GM19238 (cell line): ENCODE data around the gene RMI2.
A peak's percentile ranks its signal among the peaks of the same experiment; 100 is the strongest.

Source experiments
- DNase-seq: peaks from one replicate; pipeline ENCODE4 v3.0.0; 2011; ENCODE audit warnings: low spot score; ENCODE audit not compliant: insufficient read length

RMI2 gene

DNA sequence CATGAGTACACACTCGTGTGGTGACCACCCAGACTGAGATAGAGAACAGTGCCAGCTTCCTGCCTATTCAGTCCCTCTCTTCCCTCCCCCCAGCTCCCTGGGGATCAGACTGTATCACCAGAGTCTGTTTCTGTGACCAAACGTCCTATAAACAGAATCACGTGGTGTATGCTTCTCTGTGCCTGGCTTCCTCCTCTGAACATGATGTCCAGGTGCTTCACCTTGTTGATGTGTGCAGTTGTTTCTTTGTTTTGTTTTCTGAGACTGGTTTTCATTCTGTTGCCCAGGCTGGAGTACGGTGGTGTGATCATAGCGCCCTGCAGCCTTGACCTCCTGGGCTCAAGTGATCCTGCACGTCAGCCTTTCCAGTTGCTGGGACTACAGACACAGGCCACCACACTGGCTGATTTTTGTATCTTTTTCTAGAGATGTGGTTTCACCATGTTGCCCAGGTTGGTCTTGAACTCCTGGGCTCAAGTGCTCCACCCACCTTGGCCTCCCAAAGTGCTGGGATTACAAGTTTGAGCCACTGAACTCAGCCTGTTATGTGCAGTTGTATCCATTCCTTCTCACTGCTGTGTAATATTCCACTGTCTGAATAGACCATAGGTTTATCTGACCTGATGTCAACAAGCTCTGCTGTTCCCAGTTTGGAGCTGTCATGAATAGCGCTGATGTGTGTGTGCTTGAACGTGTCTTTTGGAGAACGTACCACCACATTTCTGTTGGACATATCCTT lies 35.2 kb upstream of the RMI2 start:
- DNase-seq = peak; percentile 37

GRCh38 chr16:11310634-11310977 lies 34.7 kb upstream of the RMI2 start:
- DNase-seq = no peak

DNA sequence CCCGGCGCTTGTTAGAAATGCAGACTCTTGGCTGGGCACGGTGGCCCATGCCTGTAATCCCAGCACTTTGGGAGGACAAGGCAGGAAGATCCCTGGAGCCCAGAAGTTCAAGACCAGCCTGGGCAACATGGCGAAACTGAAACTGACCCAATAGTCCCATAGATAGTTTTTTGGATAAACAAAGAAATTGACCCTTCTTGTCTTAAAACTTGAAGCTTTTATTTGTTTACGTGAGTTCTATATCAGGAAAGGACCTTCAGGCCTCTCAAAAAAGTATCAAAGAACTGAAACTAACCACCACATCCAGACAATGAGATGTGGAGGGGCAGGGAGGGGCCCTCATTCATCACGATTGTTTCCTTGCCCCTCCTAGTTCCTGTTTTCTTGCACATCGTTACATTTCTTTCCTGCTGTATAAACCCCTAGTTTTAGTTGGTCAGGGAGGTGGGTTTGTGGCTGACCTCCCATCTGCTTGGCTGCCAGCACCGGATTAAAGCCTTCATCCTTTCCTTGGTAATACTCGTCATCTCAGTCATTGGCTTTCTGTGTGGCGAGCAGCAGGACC lies 34.2 kb upstream of the RMI2 start:
- peak; percentile 44 for DNase-seq

GRCh38 chr16:11312718-11313492 lies 32.4 kb upstream of the RMI2 start:
- DNase-seq = no peak

DNA sequence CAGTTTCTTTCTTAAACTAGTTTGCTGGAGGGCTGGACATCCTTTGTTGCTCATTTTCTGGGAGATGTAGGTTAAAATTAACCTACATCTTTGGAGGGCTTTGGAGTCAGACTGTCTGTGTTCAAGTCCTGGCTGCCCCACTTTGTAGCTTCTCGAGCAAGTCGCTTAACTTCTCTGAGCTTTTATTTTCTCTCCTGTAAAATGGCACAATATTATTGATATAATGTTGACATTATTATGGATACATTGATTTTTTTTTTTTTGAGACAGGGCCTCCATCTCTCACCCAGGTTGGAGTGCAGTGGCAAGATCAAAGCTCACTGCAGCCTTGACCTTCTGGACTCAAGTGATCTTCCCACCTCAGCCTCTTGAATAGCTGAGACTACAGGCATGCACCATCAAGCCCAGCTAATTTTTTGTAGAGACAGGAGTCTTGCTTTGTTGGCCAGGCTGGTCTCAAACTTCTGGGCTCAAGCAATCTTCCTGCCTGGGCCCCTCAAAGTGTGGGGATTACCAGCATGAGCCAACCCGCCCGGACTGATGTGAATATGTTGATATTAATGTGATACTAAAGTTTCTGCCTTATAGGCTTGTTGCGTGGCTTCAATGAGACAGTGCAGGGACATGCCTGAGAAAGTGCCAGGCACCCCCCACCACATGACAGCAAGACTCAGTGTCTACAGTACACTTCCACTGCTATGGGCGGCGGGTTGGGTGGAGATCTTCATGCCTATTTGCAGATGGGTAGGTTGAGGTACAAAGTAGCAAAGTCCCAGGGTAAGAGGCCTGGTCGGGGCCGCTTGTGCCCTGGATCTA lies 31.6 kb upstream of the RMI2 start:
- no peak for DNase-seq

DNA sequence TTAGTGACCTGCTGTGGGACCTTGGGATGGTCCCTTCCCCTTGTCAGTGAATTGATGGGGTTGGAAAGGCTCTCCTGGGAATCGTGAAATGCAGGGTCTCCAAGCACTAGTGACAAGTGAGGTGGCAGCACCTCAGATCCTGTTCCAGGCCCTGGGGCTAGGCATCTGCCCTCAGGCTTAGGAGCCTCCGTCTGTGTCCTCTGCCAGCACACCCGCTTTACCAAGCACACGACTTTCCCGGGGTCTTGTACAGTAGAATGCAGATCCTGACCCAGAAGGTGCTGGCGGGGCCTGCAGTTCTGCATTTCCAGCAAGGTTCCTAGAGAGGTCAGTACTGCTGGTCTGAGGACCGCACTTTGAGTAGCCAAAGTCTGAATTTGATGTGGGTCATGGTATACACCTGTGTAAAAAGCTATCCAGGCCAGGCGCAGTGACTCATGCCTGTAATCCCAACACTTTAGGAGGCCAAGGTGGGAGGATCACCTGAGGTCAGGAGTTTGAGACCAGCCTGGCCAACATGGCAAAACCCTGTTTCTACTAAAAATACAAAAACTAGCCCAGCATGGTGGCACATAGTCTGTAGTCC lies 30.9 kb upstream of the RMI2 start:
- no peak for DNase-seq

DNA sequence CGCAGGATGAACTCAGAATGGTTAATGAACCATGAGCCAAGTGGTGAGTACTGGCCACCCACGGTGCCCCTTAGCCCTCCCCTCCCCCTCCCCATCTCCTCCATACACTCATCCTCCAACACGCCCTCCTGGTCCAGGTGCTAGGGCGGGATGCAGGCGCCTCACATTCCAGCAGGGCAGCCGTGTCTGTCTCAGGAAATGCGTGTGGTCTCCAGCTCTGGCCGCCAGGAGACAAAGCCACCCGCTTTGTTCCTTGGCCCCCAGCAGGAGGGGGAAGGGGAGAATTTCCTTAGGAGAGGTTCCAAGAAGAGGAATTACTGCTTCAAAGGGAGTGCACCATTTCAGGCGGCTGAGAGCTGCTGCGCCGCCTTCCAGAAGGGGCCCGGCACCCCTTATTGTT lies 29.7 kb upstream of the RMI2 start:
- no peak for DNase-seq

DNA sequence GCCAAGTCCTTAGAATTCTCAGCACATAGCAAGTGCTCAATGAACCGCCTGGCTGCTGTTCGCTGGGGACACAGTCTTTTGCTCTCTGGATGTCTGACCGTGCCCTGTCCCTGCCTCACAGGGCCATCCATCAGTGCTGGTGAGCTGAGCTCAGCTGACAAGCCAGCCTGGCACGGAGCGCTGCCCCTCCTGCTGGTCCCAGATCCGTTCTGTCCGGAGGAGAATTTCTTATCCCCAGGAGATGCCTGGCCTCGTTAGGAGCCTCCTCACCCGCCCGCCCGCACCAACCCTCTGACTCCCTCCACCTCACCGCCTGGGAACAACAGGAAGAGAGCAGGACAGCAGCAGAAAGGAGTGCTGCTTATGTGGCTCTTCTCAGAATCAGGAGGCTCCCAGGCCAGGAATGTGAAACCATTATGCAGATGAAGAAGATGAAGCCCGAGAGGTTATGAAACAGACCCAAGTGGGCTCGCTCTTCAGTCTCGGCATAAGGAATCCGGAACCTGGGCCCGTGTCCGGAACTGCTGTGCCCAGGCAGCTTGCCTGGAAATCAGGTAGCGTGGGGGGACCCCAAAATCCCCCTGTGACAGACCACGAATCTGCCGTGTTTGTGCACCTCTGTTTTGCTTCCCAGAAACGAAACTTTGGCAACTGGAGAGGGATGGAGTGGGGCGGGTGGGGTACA lies 28.8 kb upstream of the RMI2 start:
- DNase-seq = no peak

DNA sequence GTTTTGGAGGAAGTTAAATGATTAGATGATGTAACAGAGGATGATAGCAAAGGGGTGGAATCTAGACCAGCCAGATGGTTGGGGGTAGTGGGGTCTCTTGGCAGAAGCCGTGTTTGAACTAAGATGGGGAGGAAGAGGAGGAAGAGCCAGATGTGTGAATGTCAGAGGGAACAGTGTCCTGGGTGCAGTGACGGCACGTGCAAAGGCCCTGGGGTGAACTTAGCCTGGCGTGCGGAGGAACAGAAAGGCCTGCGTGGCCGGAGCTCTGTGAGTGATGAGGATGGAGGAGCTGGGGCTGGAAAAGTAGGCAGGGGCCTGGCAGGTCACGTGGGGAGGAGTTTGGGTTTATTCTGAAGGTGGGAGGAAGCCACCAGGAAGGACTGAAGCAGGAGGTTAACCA lies 26.4 kb upstream of the RMI2 start:
- no peak for DNase-seq

GRCh38 chr16:11319529-11320146 lies 25.6 kb upstream of the RMI2 start:
- no peak for DNase-seq

DNA sequence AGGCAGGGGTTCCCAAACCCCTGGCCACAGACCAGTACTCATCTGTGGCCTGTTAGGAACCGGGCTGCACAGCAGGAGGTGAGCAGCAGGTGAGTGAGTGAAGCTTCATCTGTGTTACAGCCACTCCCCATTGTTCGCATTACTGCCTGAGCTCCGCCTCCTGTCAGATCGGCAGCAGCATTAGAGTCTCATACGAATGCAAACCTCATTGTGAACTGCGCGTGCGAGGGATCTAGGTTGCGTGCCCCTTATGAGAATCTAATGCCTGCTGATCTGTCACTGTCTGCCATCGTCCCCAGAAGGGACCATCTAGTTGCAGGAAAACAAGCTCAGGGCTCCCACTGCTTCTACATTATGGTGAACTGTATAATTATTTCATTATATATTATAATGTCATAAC lies 25.1 kb upstream of the RMI2 start:
- DNase-seq = no peak

DNA sequence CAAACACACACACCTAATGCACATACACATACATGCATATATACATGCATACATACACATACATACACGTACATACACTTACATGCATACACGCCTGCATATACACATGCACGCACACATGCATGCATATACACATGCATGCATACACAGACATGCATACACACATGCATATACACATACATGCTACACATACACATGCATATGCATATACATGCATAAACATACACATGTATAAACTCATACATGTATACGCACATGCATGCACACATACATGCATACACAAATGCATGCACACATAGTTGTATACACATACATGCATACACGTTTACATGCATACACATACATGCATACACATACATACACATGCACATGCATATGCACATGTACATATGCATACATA lies 23.6 kb upstream of the RMI2 start:
- DNase-seq = no peak

DNA sequence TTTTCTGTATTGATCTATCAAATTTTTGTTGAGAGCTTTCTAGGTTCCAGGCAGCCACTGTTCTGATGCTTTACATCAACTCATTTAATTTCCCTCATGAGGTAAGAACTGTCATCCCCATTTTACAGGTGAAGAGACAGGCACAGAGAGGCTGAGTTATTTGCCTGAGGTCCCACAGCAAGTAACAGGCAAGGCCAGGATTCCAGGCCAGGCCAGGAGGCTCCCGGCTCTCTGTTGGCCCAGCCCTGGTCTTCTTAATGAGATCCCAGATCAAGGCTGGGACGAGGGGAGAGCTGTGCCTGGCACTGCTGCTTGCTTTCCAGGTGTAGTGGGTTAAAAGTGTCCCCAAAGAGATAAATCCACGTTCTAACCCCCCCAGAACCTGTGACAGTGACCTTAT lies 22.4 kb upstream of the RMI2 start:
- DNase-seq = no peak

DNA sequence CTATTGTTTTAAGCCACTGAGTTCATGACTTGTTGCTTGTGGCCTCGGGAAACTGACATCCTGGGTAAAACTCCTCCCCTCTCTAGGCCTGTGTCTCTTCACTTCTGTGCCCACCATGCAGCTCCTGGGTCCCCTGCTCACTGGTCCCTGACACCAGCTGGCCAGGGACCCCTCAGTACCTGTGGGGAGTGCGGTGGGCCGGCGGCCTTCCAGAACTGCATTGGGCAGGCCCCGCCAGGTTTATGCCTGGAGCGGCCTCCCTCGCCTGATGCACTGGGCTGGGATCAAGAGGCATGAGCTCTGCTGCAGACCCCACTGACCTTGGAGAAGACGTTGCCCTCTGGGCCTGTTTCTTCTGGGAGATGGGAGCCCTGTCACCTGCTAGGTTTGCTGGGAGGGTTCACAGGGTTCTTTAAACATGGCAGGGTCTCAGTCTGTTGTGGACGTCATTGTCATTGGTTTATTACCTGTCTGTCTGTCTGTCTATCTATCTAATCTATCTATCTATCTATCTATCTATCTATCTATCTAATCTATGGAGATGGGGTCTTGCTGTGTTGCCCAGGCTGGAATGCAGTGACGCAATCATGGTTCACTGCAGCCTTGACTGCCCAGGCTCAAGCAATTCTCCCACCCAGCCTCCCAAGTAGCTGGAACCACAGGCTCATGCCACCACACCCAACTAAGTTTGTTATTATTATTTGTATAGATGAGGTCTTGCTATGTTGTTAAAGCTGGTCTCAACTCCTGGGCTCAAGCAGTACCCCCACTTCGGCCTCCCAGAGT lies 21.5 kb upstream of the RMI2 start:
- no peak for DNase-seq

GRCh38 chr16:11325404-11326083 lies 19.7 kb upstream of the RMI2 start:
- DNase-seq = no peak

- DNase-seq = no peak
These were observed 19.0 kb upstream of the RMI2 start for GRCh38 chr16:11326084-11326736.

DNA sequence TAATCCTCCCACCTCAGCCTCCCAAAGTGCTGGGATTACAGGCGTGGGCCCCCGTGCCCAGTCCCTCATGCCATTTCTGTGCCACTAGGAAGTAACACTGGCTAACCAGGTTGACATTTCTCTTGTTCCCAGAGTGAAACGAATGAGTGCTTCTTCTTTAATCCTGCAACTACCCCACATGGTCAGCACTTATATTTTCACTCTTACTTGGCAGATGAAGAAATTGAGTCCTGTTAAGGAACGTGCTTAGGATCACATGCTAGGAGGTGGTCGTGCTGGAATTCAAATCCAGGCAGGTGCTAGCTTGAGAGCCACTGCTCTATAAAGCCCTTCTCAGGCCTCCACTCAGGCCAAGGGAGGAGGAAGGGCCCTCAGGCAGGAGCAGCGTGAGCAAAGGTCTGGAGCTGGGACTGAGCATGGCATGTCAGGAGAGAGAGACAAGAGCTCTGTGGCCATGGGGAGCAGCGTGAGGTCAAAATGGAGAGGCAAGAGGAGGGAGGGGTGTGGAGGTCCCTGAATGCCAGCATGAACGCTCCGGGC lies 18.5 kb upstream of the RMI2 start:
- no peak for DNase-seq
